Epithelial cell of esophagus (primary cell): ENCODE data around the gene RNF34.

ENCODE experiments used
- DNase-seq: peaks from one replicate; pipeline ENCODE4 v3.0.0; 2010; ENCODE audit warnings: low read depth
- H3K4me3 ChIP-seq: 2 replicates; pipeline ENCODE4 v1.5.1; 2011; ENCODE audit warnings: mild to moderate bottlenecking, low read length, control low read depth
- CTCF ChIP-seq: IDR thresholded peaks from 2 replicates; pipeline ENCODE4 v1.5.1; 2011; ENCODE audit warnings: low read depth, mild to moderate bottlenecking, low read length, control low read depth, inconsistent platforms; ENCODE audit not compliant: insufficient read depth; ENCODE audit errors: missing control alignments

Gene RNF34

GRCh38 chr12:121391619-121392324, 8.1 kb upstream of the RNF34 start:
- DNase-seq: no peak
- no peak for TF ChIP-seq CTCF
- H3K4me3 ChIP-seq: no peak overlapping the region

GRCh38 chr12:121392325-121392716, 7.6 kb upstream of the RNF34 start:
- TF ChIP-seq CTCF: no peak
- DNase-seq: no peak
- no peak overlapping the region for H3K4me3 ChIP-seq

GRCh38 chr12:121397521-121397920, 2.4 kb upstream of the RNF34 start:
- no peak overlapping the region for H3K4me3 ChIP-seq
- no peak for TF ChIP-seq CTCF
- no peak for DNase-seq

- DNase-seq: no peak
- TF ChIP-seq CTCF: no peak
- H3K4me3 ChIP-seq: no peak overlapping the region
Observed at GRCh38 chr12:121398355-121398754, 1.6 kb upstream of the RNF34 start.

GRCh38 chr12:121400332-121401139, 618 bp downstream of the RNF34 start:
- peak overlapping the region; percentile 88 for H3K4me3 ChIP-seq
- peak; percentile 80 for DNase-seq
- no peak for TF ChIP-seq CTCF

GRCh38 chr12:121403721-121404120, 3.8 kb downstream of the RNF34 start:
- no peak for TF ChIP-seq CTCF
- DNase-seq: no peak
- H3K4me3 ChIP-seq: no peak overlapping the region
